NCI-H1436 treated with DMSO at 0.1 percent for 48 hours (cell line): ENCODE measurements around the gene ADARB1.

Experiments used
- DNase-seq: peaks from one replicate; lab custom pipeline; 2025; lab: John Stamatoyannopoulos, UW

Gene ADARB1

DNA sequence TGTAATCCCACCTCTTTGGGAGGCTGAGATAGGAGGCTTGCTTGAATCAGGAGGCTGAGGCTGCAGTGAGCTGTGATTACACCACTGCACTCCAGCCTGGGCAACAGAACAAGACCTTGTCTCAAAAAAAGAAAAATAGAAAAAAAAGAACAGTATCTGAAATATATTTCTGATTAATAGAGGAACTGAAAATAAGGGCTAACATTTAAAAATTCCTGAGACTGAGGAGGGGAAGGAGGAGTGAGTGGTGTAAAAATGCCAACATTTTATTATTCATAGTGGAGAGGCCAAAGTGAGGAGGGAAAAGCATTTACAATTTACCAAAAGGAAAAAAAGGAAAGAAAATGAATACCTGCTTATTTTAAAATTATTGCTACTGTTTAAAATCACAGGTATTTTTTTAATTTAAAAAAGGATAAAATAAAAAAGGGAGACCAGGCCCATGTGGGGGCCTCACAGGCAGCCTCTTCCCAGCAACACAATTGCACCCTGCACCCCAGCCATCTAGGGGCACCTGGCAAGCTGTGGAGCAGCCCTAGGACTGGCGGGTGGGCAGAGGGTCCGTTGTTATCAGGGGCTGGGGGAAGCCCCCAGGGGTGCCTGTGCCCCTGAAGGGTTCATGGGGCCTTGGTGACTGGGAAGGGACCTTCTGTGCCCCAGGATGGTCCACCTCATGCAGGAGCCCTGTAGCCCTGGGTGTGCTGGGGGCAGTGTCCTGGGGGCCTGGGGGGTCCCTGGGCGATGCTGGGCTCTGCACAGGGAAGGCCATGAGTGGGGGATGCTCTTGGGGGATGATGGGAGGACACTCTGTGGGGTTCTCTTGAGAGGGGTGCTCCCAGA lies 34.8 kb upstream of the ADARB1 start:
- no peak for DNase-seq

DNA sequence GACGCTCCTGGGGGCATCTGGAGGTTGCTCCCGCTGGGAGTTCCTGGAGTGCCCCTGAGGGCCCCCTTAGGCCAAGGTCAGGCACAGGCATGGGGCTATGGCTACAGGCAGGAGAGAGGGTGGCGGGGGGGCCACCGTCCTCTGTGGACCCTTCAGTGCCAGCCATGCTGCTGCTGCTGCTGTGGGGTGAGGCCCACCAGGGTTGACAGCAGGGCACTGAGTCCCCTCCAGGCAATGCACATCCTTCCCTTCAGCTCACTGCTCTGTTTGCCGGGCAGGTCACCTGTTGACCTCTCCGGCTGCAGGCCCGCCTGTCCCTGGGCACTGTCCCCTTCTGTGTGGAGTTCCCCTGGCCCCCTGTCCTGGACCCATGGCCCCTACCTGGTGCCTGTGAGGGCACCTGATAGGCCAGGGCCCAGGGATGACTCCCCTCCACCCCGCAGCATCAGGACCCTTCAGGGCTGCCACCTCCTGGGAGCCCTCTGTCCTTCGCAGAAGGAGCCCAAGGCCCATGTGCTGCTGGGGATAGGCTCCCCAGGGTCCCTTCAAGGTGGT lies 34.1 kb upstream of the ADARB1 start:
- no peak for DNase-seq

DNA sequence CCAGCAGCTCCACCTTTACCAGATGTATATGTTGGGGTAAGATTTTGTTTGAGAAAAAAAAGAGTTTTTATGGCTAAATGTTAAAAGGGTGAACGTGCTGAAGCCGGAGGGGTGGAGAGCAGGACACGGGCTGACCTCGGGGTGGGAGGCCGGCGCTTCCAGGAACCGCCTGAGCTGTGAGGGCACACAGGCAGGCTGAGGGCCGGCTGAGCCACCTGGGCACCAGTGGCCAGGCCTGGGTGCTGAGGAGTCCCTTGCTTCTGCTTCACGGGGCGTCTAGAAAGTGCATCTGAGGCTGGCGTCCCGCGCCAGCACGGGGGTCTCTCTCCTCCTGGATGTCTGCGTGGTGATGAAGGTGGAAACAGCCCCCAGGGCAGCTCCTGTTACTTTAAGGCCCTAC lies 33.6 kb upstream of the ADARB1 start:
- no peak for DNase-seq

DNA sequence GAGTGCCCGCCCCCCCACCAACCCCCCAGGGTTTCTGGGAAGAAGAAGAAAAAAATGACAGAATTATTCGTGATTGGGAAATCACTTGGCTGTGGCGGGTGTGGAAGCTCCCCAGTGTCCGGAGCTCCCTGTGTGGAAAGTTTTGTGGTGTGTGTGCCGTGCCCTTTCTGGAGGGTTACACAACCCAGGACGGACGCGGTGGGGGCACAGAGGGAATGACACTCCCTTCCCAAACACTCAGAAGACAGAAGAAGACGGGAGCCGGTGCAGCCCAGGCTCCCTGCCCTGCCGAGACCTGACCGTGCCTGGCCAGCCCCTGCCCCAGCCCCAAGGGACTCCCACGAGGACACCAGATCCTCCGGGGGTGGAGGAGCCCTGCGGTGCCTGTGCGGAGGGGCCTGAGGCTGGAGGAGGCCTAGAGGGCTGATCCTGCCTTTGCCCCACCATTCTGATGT lies 33.0 kb upstream of the ADARB1 start:
- DNase-seq = no peak

DNA sequence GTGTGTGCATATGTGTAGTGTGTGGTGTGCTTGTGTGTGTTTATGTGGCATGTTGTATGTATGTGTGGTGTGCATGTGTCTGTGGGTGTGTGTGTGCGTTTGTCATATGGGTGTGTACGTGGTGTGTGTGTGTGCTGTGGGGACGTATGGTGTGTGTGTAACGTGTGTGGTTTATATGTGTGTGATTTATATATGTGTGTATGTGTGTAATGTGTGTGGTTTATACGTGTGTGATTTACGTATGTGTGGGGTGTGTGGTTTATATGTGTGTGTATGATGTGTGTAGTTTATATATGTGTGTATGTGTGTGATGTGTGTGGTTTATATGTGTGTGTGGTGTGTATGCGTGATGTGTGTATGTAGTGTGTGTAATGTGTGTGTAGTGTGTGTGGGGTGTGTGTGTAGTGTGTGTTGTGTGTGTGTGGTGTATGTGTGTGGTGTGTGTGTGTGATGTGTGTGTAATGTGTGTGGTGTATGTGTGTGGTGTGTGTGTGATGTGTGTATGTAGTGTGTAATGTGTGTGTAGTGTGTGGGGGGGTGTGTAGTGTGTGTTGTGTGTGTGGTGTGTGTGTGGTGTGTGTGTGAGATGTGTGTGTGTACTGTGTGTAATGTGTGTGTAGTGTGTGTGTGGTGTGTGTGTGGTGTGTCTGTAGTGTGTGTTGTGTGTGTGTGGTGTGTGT lies 32.3 kb upstream of the ADARB1 start:
- no peak for DNase-seq

DNA sequence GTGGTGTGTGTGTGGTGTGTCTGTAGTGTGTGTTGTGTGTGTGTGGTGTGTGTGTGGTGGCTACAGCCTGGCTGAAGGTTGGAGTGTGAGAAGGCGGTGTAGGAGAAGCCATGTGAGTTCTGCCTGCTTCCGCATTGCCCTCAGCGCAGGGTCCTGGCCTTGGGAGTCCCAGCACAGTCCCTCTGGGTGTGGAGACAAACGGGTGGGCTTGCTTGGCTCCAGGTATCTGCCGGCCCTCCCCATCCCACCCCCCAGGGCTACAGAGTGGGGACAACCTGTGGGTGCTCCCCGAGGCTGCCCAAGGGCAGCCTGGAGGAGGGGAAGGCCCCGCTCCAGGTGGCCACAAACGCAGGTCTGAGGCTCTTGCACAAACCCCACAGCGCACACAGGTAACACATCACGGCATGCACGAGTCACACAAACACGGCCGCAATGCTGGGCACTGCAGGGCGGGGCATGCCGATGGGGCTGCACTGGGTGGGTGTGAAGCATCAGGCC lies 31.7 kb upstream of the ADARB1 start:
- DNase-seq = no peak

DNA sequence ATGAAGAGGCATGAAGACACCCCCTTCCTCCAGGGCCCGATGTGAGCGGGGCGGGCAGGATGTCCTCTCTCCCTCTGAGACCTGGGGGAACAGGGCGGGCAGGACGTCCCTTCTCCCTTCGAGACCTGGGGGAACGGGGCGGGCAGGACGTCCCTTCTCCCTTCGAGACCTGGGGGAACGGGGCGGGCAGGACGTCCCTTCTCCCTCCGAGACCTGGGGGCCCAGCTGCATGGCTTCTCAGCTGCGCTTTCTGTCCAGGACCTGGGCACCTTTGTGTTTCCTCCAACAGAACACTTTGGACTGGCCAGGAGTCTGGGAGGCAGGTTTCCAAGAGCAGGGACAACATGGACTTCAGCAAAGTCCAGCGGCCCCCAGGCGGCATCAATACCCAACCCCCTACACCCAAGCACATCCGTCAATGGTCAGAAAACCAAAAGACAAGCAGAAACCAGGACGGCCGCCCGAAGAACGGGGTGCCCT lies 30.8 kb upstream of the ADARB1 start:
- DNase-seq = no peak

DNA sequence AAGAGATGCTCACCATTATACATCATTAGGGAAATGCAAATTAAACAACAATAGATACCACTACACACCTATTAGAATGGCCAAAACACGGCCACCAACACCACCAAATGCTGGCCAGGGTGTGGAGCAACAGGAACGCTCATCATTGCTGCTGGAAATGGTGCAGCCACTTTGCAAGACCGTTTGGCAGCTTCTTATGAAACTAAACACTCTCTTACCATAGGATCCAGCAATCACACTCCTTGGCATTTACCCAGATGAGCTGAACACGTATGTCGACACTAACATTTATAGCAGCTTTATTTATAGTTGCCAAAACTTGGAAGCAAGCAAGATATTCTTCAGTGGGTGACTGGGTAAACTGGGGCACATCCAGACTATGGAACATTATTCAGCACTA lies 28.9 kb upstream of the ADARB1 start:
- DNase-seq = no peak

DNA sequence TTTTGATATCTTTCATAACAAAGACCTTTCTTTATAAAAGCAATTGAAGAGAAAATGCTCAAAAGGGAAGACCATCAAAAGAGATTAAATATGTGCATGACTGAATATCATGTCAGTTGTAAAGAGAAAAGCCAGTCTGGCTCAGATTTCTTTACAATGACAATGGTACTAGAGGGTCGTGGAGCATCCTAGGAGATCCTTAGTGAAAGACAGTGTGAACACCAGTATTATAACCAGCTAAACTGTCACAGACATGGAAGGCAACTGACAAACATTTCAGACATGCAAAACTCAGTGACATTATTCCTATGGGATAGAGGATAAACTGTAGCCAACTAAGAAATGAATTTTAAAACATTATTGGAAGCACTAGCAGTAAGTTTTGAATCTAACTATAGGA lies 27.1 kb upstream of the ADARB1 start:
- DNase-seq = no peak

DNA sequence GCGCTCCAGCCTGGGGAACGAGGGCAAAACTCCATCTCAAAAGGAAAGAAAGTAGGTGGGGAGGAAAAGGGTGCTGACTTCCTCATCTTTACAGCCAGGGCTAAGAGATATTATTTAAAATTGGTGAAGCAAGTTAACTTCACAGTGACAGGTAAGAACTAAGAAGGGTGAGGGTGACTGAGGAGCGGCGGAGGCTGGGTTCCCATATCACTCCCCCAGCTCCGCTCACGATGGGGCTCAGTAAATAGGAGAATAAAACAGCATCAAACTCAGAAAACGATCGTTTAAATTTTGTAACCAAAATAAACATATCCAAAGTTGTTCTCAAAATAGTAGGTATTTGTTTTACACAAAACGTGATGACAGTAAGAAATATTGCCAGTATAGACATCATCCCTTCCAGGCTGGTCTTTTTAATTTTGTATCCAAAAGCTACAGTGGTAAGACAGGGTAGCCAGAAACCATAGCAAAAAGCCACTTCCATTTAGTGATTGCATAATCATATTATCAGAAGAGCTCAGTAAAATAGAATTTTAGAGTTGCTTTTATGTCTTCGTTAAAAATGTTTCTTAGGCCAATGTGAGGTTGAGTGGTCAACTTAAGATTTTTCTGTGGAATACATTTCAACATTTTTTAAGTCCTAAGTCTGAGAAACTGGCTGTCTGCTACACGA lies 26.2 kb upstream of the ADARB1 start:
- no peak for DNase-seq

DNA sequence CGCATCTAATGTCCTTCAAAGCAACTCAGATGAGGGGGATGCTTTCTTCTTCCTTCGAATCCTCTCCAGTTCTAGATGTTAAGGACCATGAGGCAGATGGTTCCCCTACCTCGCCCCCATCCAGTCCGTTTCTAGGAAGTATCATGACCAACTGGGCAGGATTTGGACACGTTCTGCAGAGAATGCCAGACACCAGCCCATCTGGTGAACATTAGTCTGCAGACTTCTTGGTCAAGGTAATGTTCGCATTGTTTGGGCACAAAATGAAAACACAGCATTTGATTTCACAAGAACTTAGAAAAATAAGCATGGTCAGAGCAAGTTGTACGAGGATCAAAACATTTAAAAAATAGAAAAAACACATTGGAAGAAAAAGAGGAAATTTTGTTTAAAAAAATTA lies 25.4 kb upstream of the ADARB1 start:
- DNase-seq = no peak

DNA sequence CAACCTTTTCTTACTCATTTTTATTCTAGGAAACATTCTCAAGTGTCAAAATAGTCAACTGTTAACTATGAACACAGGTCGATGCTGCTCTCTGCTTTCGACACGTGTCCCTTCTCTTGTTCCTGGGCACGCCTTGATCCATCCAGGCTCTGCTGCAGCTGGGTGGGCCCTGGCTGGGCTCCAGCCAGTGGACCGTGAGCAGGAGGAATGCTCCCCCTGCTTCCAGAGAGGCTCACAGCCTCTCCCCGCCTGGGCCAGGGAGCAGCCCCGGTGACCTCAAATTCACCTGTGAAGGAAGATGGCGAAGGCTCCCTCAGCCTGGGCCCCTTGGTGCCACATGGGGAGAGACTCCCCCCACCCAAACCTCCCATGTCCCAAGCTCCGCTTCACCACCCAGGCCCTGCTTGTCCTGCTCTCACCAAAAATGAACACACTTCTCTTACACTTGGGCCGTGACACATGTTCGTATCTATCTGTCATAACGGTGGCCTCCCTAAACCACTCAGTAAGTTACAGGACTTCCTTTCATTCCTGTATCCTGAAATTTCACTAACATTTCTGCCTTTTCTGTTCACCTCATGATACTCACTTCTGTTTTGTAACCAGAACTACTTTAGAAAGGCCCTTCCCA lies 24.6 kb upstream of the ADARB1 start:
- DNase-seq = no peak

DNA sequence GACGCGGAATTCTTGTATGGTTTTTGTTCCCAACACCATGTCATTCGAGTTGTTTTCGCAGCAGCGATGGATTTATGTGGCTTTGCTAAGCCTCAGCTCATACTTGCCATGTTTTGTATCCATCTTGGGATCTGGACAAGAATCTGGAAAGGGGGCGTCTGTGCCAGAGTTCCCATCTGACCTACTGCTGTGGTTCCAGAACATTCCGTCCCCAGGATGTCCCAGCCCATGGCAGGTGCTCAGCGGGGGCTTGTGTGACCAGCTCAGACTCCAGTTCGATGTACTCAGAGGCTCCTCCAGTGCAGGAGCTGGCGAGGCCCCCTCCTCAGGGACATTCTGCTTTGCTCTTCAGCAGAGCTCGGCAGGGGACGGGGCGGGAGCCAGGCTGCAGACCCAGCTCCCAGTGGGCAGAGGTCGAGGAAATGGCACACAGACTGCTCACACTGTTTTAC lies 24.0 kb upstream of the ADARB1 start:
- DNase-seq = no peak

DNA sequence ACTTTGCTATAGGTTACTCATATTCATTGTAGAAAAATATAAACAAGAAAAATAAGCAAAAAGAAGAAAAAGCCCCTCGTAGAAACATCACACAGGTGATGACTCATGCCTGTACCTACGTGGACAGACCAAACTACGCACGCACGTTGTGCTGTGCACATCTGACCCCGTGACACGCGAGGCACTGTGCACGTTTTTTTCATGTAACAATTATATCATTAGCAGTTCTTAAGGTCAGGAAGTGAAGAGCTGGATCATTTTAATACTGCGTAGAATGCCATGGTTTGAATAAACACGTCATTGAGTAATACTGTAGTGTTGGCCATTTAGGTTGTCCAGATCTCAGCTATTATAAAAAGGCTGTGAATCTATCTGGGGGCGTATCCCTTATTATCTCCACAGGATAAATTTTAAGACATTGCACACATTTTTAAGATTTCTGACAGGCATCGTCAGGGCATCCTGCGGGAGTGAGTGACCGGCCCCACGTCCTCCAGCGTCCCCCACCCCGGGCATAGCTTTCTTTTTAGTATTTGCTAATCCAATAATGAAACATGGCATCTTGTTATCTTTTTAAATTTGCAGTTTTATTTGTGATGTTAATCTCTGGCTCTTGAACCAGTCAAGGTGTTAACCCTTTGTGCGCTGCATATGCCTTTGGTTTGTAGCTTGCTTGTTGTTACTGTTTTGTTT lies 23.4 kb upstream of the ADARB1 start:
- DNase-seq = no peak

DNA sequence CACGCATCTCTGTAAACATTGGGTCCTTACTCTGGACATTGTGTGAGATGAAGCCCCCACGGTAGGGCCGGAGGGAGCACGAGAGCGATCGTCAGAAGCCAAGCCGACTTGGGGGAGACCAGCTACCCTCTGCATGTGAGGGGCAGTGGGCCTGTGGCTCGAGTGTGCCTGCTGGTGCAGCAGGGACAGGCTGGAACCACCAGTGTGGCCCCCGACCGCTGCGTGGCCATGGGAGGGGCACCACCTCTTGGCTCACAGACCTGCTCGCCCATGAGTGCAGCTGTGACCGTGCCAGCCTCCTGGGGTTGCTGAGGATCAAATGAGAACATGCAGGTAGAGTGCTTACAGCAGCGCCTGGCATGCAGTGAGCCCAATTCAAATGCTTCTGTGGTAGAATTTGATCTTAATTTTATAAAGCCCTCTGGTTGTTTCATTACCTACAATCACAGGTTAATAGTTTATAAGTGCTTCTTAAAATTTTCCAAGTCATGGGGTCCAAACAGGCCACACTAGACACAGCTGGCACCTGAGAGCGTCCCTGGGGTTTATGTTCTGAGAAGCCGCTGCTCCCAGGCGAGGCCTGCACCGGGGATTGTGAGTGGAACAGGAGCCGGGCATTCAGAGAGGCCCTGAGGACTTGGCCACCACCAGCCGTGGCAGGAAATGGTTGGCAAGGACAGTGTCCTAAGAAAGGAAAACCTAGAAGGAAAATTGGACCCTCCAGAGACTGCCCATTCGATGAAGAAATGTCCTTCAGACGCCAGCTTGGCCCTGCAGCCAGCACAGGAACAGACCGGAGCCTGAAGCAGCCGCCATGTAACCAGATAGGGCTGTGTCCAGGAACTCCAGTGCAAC lies 22.6 kb upstream of the ADARB1 start:
- no peak for DNase-seq

DNA sequence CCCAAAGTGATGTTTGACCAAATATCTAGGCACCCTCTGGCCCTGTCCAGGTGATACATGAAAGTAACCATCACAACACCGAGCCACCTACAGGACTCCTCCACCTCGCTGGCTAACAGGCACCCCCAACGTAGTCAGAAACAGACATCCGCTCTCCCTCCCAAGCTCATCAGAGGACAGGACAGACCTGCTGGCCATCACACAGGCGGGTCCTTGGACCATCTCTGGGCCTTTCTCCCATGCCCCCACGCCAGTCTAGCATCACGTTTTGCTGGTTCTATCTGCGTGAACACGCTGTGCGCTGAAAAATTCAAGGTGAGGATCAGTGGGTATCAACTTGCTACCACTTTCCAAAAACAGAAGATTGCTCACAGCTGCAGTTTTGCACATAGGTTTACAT lies 21.4 kb upstream of the ADARB1 start:
- DNase-seq = no peak

DNA sequence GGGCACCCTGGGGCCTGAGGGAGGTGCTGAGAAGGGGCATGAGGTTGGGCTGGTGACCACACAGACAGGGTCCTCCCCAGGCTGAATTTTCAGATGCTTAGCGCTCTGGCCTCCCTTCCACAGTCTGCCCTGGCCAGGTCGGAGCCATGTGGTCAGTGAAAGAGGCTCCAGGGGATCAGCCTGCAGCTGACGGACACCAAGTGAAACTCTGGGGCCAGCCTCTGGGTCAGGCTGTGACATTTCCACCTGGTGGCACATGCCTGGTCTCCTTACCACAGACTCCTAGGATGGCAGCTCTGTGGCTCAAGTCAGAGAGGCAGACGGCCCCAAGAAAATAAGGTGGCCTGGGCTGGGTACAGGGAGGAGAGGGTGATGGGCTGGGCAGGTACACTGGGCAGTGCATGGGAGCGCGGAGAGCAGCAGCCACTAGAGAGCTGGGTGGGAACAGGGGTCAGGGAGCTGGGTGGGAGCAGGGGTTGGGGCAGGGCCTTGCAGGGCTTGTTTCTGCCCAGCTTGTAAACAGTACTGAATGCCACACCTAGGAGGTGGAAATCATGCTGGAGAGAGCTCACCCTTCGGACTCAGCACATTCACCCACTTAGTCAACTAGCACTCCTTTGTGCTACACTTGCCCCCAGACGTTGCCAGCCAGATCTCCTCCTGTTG lies 20.7 kb upstream of the ADARB1 start:
- DNase-seq = no peak

DNA sequence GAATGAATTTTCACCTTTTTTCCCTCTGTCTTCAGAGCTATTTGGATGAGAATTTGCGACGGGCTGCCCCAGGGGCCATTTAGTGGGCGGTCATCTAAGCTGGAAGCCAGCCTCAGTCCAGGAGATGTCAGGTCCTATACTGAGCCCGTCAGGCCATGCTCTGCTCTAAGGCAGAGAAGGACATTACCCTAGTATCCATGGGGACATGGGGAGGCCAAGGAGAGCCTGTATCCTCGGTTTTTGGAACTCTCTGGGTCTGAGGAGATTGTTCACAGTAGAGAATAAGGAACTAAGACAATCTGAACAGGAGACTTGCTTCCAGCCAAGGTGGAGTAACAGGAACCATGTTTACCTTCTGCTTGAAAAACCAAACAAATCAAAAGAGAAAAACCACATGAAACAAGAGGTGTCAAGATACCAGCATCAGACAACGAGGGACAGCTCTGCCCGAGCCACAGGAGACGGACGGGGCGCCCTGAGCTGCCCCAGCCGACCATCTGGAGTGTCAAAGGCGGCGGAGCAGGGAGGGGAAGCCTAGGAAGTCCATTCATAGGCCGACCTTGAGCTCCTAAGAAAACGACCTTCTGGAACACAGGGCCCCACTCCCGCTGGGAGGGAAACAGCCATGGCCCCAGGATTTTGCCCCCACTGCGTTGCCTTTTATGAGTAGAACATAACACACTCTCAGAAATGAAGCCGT lies 20.0 kb upstream of the ADARB1 start:
- DNase-seq = no peak
